Measurements from ENCODE around the gene NFIB. TPM values are rescaled to one million over a fixed set of nuclear protein-coding genes. Genes with fewer than 3 reads are reported as not detected.

NFIB gene
- polyA plus RNA-seq, 1 of the 3 experiments (the other 2 are of a cell fraction) = 9.2 TPM

GRCh38 chr9:14354201-14354600, 40.3 kb upstream of the NFIB start:
- 87% methylated on average over 1 of the region's 1 CpG for WGBS (ENCODE audit: low lambda C conversion rate)
- no peaks in the 10 kb centered on the region for H3K79me2 ChIP-seq (ENCODE audit: insufficient read depth)
- TF ChIP-seq ELF1 (IDR thresholded peaks at IDR 0.05) = no peak
- TF ChIP-seq REST (IDR thresholded peaks at IDR 0.05; ENCODE audit: low read depth, low read length) = no peak
- TF ChIP-seq CTCF (IDR thresholded peaks at IDR 0.05) = no peak
- no peak for TF ChIP-seq MXI1 (IDR thresholded peaks at IDR 0.05; ENCODE audit: low read depth, low read length)
- TF ChIP-seq FOXM1 (IDR thresholded peaks at IDR 0.05; ENCODE audit: low read depth) = no peak
- no peak for TF ChIP-seq FOXJ3 (CRISPR knock-in tag; IDR thresholded peaks at IDR 0.05)
- TF ChIP-seq USF2 (IDR thresholded peaks at IDR 0.05; ENCODE audit: borderline replicate concordance, low read depth, low read length) = no peak
- no peak for TF ChIP-seq TAF1 (IDR thresholded peaks at IDR 0.05; ENCODE audit: borderline replicate concordance, low read depth, low read length)
- TF ChIP-seq SIN3A (IDR thresholded peaks at IDR 0.05; ENCODE audit: borderline replicate concordance, low read depth, low read length) = no peak
- no peak for TF ChIP-seq NFIC (IDR thresholded peaks at IDR 0.05; ENCODE audit: borderline replicate concordance)
- TF ChIP-seq RXRA (IDR thresholded peaks at IDR 0.05; ENCODE audit: borderline replicate concordance, low read depth) = no peak
- no peaks in the 10 kb centered on the region for H3K9me2 ChIP-seq
- H3K36me3 ChIP-seq (replicated peaks in 1 of 2; ENCODE audit: control insufficient read depth in 1 of 2, insufficient read depth in 2 of 2, low read length in 1 of 2) = no peaks in the 10 kb centered on the region
- ChIA-PET CTCF (interaction anchor here (0.6 to 4.6 kb wide), 44 partner anchors 8 to 1320 kb away, joined by 3 to 52 read pairs (median 6); no protein-coding TSS in a partner anchor), POLR2A (interaction anchor here (0.7 to 1.5 kb wide), 2 partner anchors 19 to 1265 kb away, joined by 3 read pairs; no protein-coding TSS in a partner anchor)
- H4K20me1 ChIP-seq (ENCODE audit: insufficient read depth) = no peaks in the 10 kb centered on the region
- no peaks in the 10 kb centered on the region for H3K27me3 ChIP-seq (ENCODE audit: insufficient read depth)
- H2AFZ ChIP-seq (ENCODE audit: low read depth) = peak overlapping the region; percentile 50; the same call in 1 of the 2 replicates
- no peak overlapping the region for H3K9ac ChIP-seq
- H3K9me3 ChIP-seq = no peaks in the 10 kb centered on the region
- H3K4me3 ChIP-seq (ENCODE audit: low read depth in 2 of 2, low read length in 1 of 2) = no peak overlapping the region
- peaks cover 0 to 12% of the 10 kb centered on the region in 2 experiments; a peak in 1 of 4 replicates for H3K4me1 ChIP-seq (ENCODE audit: control insufficient read depth in 1 of 2, insufficient read depth in 2 of 2, low read depth in 1 of 2, low read length in 1 of 2)
- DNase-seq = peak; percentile 9
- H3K4me2 ChIP-seq = no peak overlapping the region
- H3F3A ChIP-seq (replicated peaks; ENCODE audit: insufficient read depth) = no peaks in the 10 kb centered on the region
- no peak overlapping the region for H3K27ac ChIP-seq (ENCODE audit: low read depth in 2 of 2, low read length in 1 of 2)

Data from SK-N-SH (cell line).